ENCODE data around the gene ZNF394. TPM values are rescaled to one million over a fixed set of nuclear protein-coding genes. Genes with fewer than 3 reads are reported as not detected.

The ZNF394 gene
- total and polyA plus RNA-seq, 9 of the 15 experiments (the other 6 are each of a cell fraction or from before 2014, with no cell fraction given), result 2.9 to 32.2 (median 24.2) TPM

DNA sequence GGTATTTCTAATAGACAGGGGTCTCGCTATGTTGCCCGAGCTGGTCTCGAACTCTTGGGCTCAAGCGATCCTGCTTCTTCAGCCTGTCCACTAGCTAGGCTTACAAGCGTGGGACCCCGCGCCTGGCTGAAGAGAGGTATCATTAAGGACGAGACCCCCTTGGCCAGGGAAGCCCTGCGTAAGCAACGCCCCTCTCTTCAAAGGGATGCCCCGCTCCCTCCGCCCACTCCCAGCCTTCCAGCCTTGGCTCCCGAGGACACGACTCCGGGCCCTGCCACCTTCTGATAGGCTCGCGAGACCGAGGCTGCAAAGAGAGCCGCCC lies 4.2 kb upstream of the ZNF394 start (continued):
- TF ChIP-seq TCF7L2 (IDR thresholded peaks at IDR 0.05; ENCODE audit: low read depth, low read length) (0 out of 2 replicates have a peak, but pooled peaks have one; percentile 56), PML (IDR thresholded peaks at IDR 0.05; ENCODE audit: low read length) (no peak), ZNF239 (CRISPR knock-in tag; IDR thresholded peaks at IDR 0.05) (no peak), NRF1 (conservative IDR thresholded peaks at IDR 0.05 in 1 of 2, IDR thresholded peaks at IDR 0.05 in 1 of 2) (no peak), PTRF (tag; IDR thresholded peaks at IDR 0.05) (no peak), FIP1L1 (IDR thresholded peaks at IDR 0.05; ENCODE audit: low read depth, low read length, poor library complexity, severe bottlenecking) (no peak), MCM7 (IDR thresholded peaks at IDR 0.05) (no peak), NR4A1 (CRISPR knock-in tag; IDR thresholded peaks at IDR 0.05) (no peak), NR4A1 (tag; IDR thresholded peaks at IDR 0.05) (no peak), EGR1 (conservative IDR thresholded peaks at IDR 0.05) (peak; percentile 93), HDGF (IDR thresholded peaks at IDR 0.05) (no peak), ETV5 (CRISPR knock-in tag; IDR thresholded peaks at IDR 0.05; ENCODE audit: low read depth) (no peak), CBFA2T2 (conservative IDR thresholded peaks at IDR 0.05) (no peak), TAF15 (IDR thresholded peaks at IDR 0.05; ENCODE audit: low read depth, low read length) (no peak), ZNF134 (CRISPR knock-in tag; conservative IDR thresholded peaks at IDR 0.05) (no peak), SRSF1 (IDR thresholded peaks at IDR 0.05; ENCODE audit: low read depth, low read length) (no peak), ZC3H11A (IDR thresholded peaks at IDR 0.05; ENCODE audit: low read depth, low read length) (no peak), MYNN (IDR thresholded peaks at IDR 0.05) (no peak), MYNN (CRISPR knock-in tag; IDR thresholded peaks at IDR 0.05) (no peak)
- TF ChIP-seq, protein P1, sequence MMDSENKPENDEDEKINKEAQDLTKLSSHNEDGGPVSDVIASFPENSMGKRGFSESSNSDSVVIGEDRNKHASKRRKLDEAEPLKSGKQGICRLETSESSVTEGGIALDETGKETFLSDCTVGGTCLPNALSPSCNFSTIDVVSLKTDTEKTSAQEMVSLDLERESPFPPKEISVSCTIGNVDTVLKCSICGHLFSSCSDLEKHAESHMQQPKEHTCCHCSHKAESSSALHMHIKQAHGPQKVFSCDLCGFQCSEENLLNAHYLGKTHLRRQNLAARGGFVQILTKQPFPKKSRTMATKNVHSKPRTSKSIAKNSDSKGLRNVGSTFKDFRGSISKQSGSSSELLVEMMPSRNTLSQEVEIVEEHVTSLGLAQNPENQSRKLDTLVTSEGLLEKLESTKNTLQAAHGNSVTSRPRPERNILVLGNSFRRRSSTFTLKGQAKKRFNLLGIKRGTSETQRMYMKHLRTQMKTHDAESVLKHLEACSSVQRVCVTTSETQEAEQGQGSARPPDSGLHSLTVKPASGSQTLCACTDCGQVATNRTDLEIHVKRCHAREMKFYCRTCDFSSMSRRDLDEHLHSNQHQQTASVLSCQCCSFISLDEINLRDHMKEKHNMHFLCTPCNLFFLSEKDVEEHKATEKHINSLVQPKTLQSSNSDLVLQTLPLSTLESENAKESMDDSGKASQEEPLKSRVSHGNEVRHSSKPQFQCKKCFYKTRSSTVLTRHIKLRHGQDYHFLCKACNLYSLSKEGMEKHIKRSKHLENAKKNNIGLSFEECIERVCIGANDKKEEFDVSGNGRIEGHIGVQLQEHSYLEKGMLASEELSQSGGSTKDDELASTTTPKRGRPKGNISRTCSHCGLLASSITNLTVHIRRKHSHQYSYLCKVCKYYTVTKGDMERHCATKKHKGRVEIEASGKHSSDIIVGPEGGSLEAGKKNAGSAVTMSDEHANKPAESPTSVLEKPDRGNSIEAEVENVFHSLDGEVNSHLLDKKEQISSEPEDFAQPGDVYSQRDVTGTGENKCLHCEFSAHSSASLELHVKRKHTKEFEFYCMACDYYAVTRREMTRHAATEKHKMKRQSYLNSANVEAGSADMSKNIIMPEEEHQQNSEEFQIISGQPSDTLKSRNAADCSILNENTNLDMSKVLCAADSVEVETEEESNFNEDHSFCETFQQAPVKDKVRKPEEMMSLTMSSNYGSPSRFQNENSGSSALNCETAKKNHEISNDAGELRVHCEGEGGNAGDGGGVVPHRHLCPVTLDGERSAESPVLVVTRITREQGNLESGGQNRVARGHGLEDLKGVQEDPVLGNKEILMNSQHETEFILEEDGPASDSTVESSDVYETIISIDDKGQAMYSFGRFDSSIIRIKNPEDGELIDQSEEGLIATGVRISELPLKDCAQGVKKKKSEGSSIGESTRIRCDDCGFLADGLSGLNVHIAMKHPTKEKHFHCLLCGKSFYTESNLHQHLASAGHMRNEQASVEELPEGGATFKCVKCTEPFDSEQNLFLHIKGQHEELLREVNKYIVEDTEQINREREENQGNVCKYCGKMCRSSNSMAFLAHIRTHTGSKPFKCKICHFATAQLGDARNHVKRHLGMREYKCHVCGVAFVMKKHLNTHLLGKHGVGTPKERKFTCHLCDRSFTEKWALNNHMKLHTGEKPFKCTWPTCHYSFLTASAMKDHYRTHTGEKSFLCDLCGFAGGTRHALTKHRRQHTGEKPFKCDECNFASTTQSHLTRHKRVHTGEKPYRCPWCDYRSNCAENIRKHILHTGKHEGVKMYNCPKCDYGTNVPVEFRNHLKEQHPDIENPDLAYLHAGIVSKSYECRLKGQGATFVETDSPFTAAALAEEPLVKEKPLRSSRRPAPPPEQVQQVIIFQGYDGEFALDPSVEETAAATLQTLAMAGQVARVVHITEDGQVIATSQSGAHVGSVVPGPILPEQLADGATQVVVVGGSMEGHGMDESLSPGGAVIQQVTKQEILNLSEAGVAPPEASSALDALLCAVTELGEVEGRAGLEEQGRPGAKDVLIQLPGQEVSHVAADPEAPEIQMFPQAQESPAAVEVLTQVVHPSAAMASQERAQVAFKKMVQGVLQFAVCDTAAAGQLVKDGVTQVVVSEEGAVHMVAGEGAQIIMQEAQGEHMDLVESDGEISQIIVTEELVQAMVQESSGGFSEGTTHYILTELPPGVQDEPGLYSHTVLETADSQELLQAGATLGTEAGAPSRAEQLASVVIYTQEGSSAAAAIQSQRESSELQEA (IDR thresholded peaks at IDR 0.05; ENCODE audit: low read depth), result no peak
- TF ChIP-seq, protein P2, sequence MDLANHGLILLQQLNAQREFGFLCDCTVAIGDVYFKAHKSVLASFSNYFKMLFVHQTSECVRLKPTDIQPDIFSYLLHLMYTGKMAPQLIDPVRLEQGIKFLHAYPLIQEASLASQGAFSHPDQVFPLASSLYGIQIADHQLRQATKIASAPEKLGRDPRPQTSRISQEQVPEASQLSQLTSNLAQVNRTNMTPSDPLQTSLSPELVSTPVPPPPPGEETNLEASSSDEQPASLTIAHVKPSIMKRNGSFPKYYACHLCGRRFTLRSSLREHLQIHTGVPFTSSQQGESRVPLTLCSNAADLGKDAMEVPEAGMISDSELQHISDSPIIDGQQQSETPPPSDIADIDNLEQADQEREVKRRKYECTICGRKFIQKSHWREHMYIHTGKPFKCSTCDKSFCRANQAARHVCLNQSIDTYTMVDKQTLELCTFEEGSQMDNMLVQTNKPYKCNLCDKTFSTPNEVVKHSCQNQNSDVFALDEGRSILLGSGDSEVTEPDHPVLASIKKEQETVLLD (IDR thresholded peaks at IDR 0.05), result no peak
- TF ChIP-seq, protein P3, sequence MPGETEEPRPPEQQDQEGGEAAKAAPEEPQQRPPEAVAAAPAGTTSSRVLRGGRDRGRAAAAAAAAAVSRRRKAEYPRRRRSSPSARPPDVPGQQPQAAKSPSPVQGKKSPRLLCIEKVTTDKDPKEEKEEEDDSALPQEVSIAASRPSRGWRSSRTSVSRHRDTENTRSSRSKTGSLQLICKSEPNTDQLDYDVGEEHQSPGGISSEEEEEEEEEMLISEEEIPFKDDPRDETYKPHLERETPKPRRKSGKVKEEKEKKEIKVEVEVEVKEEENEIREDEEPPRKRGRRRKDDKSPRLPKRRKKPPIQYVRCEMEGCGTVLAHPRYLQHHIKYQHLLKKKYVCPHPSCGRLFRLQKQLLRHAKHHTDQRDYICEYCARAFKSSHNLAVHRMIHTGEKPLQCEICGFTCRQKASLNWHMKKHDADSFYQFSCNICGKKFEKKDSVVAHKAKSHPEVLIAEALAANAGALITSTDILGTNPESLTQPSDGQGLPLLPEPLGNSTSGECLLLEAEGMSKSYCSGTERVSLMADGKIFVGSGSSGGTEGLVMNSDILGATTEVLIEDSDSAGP (CRISPR knock-in tag; IDR thresholded peaks at IDR 0.05), result no peak

Measured in K562 (cell line).